Loucy (cell line): ENCODE data around the gene ZNF496.

Source experiments
- CTCF ChIP-seq: fragments of 200-600 bp; sonication (generic); conservative IDR thresholded peaks from 2 replicates; pipeline ENCODE4 v1.5.1; 2014; ENCODE audit warnings: mild to moderate bottlenecking, antibody characterized with exemption, low read length
- EZH2phosphoT487 ChIP-seq: fragments of 200-600 bp; IDR thresholded peaks from 2 replicates; pipeline ENCODE4 v1.6.1; 2018; ENCODE audit warnings: antibody characterized with exemption, mild to moderate bottlenecking, moderate library complexity, borderline replicate concordance

- TF ChIP-seq CTCF (no peak), EZH2phosphoT487 (no peak)
Observed at GRCh38 chr1:247274605-247275256, 56.9 kb downstream of the ZNF496 start.
